GM18517 (cell line): ENCODE measurements around the gene SCUBE1.
"Not testable (repeated sequence)": the region's sequence is repeated elsewhere in the genome, so short reads cannot be mapped to it uniquely, and the experiment has no call there.

Source experiments
- ATAC-seq: cut with Tn5 transposase; IDR thresholded peaks from one replicate; pipeline ENCODE4 v1.9.1; 2021; ENCODE audit warnings: mild to moderate bottlenecking, moderate library complexity; ENCODE audit not compliant: unreplicated experiment

SCUBE1 gene

GRCh38 chr22:43281394-43281793 is 61.8 kb downstream of the SCUBE1 start:
- ATAC-seq = no peak

- not testable (repeated sequence) for ATAC-seq
These were observed 62.7 kb downstream of the SCUBE1 start for GRCh38 chr22:43280523-43280886.

GRCh38 chr22:43279867-43280522 is 63.2 kb downstream of the SCUBE1 start:
- ATAC-seq = no peak

DNA sequence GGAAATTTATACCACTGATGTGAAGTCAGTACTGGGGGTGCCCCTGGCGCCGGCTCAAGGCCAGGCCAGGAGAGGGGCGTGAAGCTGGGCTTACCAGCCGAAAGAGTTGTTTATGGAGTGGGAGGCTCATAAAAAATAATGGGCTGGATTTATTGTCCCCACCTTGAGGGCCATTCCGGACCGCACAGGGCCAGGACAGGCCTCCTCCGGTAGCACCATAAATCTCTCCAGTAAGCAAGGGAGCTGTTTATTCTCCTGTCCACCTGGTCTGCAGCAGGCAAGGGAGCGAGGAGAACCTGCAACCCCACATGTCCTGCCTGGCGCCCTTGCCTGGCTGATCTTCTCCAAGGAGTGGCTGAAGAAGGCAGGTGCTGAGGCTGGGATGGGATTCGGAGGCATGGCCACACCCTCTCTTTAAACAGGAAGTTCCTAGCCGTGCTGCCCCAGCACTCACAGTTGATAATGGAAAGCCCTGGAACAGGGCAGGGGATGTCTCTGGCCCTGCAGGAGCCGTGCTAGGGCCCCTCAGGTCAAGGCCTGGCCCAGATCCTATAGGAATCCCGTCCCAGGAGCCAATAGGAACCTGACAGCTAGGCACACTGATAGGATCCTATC is 65.1 kb downstream of the SCUBE1 start:
- no peak for ATAC-seq

DNA sequence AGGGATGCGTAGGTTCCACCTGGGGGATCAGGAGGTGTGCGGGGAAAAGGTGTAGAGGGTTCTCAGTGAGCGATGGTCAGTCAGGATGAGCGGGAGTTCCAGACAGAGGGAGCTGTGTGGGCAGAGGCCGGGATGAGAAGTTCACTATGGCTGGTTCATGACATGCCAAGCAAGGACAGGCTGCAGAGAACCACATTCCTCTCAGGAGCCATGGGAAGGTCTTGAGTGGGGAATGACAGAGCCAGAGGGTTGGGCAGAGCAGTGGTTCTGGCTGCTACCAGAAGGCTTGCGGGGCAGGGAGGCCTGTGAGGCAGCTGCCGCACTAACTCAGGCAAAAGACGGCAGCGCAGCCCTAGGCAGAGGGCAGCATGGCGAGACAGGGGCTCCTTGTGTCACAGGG is 66.1 kb downstream of the SCUBE1 start:
- no peak for ATAC-seq

DNA sequence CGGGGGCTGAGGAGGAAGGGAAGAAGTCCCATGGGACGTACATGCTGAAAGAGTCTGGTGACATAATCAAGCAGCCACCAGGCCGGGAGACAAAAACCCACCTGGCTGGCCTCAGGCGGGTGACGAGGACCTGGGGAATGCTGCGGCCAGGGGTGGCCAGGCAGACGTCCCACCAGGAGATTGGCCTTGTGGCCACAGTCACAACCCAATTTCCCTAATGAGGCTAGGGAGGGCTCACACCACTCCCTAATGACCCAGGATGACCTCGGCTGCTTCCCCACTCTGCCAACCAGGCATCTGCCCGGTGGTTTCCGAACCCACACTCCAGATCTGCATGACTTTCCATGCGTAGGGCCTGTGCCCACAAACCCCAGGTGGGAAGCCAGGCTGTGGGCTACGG is 66.9 kb downstream of the SCUBE1 start:
- no peak for ATAC-seq

DNA sequence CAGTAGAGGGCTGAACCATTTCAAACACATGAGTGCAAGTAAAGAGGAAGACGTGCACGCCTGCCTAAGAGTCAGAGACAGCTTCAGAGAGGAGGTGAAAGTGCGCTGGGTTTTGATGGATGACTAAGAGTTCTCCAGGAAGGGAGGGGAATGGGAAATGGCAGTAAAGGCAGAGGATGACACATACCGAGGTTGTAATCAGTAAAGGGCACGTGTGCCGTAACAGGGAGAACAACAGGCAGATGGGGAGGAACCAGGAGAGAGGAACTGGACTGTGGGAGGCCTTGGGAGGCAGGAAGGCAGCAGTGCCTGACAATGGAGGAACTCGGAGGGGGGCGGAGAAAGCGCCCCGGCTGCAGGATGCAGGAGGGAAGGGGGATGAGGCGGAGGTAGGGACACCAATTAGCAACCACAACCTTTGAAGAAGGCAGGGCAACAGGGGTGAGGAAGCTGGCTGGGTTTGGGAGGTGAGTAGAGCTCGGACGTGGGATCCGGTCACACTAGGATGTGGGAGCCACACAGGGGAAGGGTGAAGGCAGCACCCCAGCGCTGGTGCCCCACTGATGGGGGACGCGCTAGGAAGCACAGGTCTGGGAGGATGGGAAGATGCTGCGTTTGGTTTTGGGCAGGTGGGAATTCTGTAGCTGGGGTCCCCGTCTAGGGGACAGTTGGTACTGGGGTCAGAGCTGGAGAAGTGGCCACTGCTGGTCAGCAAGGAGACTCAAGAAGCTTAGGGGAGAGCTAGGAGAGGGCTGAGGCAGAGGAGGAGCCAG is 67.4 kb downstream of the SCUBE1 start:
- no peak for ATAC-seq

DNA sequence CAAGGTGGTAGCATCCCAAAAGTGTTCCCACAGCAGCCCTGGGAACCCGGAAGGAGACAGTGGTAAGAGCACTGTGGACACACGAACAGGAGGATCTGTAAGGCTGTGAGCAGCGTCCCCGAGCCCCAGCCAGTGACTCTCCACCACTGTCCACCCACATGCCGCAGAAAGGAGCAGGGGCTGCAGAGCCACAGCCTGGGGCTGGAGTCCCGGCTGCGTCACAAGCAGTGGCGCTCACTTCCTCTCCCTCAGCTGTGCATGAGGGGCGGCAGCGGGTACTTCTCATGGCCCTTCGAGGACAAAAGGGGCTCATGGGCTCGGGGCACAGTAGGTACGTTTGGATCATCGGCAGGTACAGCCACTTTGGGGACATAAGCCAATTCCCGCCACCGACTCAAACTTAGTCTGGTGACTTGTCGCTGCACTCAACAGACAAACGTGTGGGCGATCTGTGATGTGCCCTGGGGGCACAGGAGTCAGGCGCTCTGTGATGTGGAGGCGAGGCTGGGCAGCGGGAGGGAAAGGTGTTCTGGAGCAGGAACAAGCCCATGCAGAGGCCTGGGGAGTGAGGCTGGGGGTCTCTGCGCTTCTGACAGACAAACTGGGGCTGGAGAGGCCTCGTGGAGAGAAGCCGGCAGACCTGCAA is 68.5 kb downstream of the SCUBE1 start:
- no peak for ATAC-seq

- ATAC-seq = no peak
These were observed 69.2 kb downstream of the SCUBE1 start for GRCh38 chr22:43273902-43274484.

- ATAC-seq = no peak
These were observed 70.3 kb downstream of the SCUBE1 start for GRCh38 chr22:43272869-43273318.

DNA sequence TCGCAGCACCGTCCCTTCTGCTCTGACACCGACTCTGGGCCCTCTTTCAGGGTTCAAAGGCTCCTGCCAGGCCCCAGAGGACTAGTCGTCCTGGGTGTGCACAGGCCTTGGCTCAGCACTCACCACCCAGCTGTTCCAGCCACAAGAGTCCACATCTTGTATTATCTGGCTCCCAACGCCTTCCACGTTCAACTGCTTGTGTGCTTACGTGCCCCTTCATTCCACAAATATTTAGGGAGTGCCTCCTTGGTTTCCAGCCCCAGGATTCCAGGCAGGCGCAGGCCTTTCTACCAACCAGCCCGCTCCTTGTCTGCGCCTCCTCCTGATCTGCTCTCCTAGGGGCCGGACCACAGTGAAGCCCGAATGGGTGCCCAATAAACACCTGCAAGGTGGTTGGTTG is 70.9 kb downstream of the SCUBE1 start:
- ATAC-seq = no peak

- ATAC-seq = no peak
These were observed 72.2 kb downstream of the SCUBE1 start for GRCh38 chr22:43270949-43271348.

DNA sequence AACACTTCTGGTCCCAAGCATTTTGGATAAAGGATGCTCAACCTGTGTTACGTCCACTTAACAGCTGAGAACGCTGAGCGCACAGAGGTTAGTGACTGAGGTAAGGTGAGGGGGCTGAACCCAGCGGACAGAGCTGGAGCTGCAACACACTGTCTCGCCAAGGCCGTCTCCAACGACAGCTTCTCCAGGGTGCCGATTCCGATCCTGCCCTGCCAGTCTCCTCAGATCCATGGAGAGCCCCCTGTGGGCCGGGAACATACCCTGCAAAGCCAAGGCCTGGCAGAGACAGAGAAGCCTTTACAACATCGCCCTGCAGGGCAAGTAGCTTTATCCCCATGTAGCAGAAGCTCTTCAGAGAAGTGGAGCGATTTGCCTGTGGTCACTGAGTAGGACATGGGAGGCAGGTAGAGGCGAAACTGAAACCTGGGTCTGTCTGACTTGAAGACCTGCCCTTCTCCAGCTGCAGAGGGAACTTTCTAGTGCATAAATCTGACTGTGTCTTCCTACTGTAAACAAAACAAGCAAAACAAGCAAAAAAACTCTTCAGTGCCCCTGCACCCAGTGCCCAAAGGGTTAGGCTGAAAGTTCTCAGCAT is 72.8 kb downstream of the SCUBE1 start:
- no peak for ATAC-seq

DNA sequence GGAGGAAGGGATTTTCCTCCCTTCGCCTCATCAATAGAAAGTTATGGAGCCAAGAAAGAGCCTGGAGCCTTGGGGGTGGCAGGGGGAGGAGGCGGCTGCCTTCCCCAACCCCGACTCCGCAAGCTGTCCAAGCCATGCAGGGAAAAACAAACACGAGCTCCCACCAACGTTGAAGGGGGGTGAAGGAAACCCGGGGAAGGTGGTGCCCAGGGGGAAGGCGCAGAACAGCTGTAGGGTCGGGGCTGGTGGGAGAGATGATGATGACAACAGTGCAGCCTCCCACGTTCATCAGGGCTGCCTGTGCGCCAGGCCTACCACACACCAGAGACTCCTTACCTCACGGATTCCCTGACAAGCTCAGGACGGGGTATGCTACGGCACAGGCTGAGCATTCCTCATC is 73.5 kb downstream of the SCUBE1 start:
- no peak for ATAC-seq

DNA sequence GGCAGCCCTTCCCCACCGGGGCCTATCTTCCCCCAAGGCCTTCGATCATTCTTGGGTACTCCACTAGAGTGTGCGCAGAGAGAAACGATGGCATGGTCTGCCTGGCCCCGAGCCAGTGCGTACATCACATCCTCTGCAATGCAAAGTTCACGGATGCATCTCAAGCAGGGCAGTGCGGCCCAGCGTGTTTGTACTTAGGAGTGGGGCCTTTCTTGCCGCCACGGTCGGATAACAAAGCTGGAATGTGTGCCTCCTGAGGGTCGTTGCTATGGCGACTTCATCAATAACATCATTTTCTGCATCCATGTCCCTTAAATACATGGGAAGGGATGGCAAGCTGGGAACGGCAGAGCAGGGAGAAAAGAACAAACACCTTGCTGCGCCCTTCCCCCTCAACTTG is 73.9 kb downstream of the SCUBE1 start:
- ATAC-seq = no peak

DNA sequence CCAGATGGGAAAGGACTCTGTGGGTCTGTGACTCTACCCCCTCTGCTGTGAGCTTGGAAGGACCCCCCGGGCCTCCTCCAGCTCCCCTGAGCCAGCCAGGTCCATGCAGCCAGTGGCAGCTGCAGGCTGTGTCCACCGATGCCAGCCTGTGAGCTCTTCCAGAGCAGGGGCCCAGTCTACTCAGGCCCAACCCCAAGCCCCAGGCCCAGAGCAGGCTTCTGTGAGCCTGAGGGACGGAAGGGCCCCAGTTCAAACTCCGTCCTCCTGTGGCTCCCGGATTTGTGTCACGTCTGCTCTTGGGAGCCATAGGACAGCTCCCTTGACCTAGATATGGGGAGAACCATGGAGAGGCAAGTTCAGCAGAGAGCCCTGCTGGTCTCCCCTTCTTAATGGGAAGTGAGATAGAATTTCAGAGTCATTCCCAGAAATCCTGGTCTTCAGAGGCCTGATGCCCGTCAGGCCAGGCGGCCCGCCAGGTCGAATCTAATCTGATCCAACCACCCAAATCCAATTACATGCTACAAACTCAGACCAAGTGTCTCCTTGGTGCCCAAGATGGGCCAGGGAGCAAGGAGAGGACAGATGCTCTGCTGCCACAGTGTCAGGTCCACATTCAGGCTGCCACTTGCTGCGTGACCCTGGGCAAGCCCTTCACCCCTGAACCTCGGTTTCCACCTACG is 75.1 kb downstream of the SCUBE1 start:
- no peak for ATAC-seq

DNA sequence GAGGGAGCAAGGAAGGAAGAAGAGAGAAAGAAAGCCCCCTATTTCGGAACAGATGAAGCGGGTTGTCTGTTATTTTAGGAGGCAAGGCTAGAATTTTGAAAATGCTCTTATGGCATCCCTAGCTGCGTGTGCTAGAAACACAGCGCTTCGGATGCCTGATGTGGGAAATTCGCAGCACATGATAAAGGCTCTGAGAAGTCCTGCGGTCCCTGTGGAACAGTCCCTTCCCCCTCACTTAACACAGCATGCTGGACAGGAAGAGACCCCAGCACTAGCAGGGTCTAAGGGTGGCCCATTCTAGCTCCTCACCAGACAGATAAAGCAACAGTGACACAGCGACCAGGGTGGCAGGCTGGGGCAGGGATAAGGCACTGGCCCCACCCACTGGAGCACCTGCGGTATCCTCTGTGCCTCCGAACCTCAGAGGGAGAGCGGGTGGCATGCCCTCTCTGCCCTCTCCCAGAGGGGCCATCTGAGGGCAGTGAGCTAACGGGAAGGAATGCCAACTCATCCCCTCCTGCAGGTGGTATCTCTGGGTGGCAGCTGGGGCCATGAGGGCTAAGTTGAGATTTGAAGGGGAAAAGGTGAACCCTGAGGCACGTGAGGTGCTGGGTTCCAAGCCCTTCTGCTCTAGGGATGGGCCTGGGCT is 75.7 kb downstream of the SCUBE1 start:
- ATAC-seq = no peak

- no peak for ATAC-seq
These were observed 77.1 kb downstream of the SCUBE1 start for GRCh38 chr22:43266076-43266475.

DNA sequence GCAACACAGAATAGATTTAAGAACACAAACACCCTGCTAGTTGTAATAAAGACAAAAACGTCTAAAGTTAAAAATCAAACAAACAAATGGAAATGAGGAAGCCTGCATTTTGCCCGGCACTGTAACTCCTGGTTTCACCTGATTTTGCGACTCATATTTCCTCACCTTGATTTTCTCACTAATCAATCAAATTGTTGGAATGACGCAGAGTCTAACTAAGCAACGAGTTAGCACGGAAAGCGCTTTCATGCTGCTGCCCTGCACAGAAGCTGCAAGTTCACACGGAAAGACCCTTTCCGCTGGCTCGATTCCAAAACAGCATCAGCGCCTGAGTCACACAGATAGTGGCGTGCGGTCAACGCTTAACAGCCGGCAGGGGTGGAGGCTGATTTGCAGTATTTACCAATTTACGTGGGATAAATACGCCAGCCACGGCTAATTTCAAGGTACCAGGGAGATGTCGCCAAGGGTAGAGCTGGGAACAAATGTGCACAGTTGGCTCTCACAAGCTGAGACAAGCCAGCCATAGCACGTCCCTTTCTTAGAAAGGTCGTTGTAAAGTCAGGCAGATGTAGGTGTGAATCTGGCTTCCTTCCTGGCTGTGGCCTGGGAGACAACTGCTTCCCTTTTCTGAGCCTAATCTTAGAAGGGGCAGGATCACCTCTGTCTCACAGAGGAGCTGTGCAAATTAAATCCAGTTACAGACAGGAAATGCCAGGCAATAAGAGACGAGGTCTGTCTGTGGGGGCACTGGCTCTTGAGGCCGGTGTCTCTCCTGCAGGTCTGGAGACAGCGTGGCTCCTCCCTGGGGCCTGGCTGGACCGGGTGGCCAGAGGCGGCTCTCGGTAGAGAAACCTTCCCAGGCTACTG is 79.3 kb downstream of the SCUBE1 start:
- peak; percentile 55 for ATAC-seq
